ENCODE data around the gene RXRA. TPM values are rescaled to one million over a fixed set of nuclear protein-coding genes. Genes with fewer than 3 reads are reported as not detected.
A peak's percentile ranks its signal among the peaks of the same experiment; 100 is the strongest.

The RXRA gene
- total and polyA plus RNA-seq, 2 of the 13 experiments (the other 11 are each of a cell fraction or from before 2014, with no cell fraction given): 18.9 to 29.2 TPM

DNA sequence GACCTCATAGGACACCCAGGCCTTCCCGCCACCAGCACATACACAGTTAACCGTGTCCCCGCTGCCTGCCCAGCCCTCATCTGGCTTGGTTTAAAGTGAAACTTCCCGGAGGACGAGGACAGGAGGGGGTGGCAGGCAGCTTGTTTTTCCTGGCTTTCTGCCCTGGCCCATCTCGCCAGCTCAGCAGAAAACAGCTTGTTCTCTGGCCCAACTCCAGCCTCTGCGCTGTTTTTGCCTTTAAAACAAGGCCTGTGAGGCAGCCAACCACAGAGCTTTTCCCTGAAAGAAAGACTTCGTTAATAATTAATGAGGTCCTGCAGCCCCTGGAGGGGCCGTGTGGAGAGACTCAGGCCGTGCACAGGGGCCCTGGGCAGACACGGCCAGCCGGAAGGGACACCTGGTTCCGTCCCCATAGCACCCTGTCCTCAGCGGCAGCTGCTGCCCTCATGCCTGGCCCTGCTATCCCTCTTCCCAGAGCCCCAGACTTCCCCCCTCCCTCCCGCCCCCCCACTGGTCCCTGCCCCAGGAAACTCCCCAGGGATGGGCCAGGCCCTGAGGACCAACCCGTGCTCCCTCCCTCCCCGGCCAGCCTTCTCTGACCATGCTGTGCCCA lies 108.7 kb downstream of the RXRA start (continued):
- TF ChIP-seq MYNN (CRISPR knock-in tag; IDR thresholded peaks at IDR 0.05; ENCODE audit: low read depth) (no peak), THAP11 (CRISPR knock-in tag; IDR thresholded peaks at IDR 0.05) (peak; percentile 49; the same call in 1 of the 2 replicates), ZNF101 (CRISPR knock-in tag; IDR thresholded peaks at IDR 0.05; ENCODE audit: borderline replicate concordance, low read depth) (no peak), XBP1 (CRISPR knock-in tag; IDR thresholded peaks at IDR 0.05) (no peak), KLF6 (CRISPR knock-in tag; IDR thresholded peaks at IDR 0.05) (no peak), YY1 (IDR thresholded peaks at IDR 0.05; ENCODE audit: insufficient read depth, insufficient replicate concordance, low read depth, low read length) (peak; percentile 16), TEAD2 (CRISPR knock-in tag; IDR thresholded peaks at IDR 0.05) (no peak), ZNF44 (CRISPR knock-in tag; IDR thresholded peaks at IDR 0.05) (no peak), DNMT3B (CRISPR knock-in tag; conservative IDR thresholded peaks at IDR 0.05) (no peak), POGZ (CRISPR knock-in tag; IDR thresholded peaks at IDR 0.05) (no peak), ZNF605 (CRISPR knock-in tag; IDR thresholded peaks at IDR 0.05) (no peak), SIN3A (IDR thresholded peaks at IDR 0.05; ENCODE audit: borderline replicate concordance, low read depth, low read length) (no peak), ZNF234 (CRISPR knock-in tag; conservative IDR thresholded peaks at IDR 0.05) (no peak), MIXL1 (CRISPR knock-in tag; IDR thresholded peaks at IDR 0.05) (peak; percentile 51; the same call in 1 of the 2 replicates), ZBTB21 (CRISPR knock-in tag; IDR thresholded peaks at IDR 0.05) (no peak), SIN3B (IDR thresholded peaks at IDR 0.05; ENCODE audit: low read length) (no peak), MAFK (conservative IDR thresholded peaks at IDR 0.05 in 1 of 2, IDR thresholded peaks at IDR 0.05 in 1 of 2; ENCODE audit: low read length in 2 of 2) (peak; percentile 99 to 100), ZNF496 (CRISPR knock-in tag; IDR thresholded peaks at IDR 0.05; ENCODE audit: insufficient replicate concordance) (no peak), FOXJ3 (CRISPR knock-in tag; IDR thresholded peaks at IDR 0.05; ENCODE audit: borderline replicate concordance) (no peak), ZNF550 (CRISPR knock-in tag; IDR thresholded peaks at IDR 0.05; ENCODE audit: borderline replicate concordance) (no peak), PHB2 (IDR thresholded peaks at IDR 0.05; ENCODE audit: partially characterized antibody) (no peak), ZNF564 (CRISPR knock-in tag; IDR thresholded peaks at IDR 0.05) (no peak), NR3C1 (CRISPR knock-in tag; IDR thresholded peaks at IDR 0.05) (no peak), ZNF10 (CRISPR knock-in tag; IDR thresholded peaks at IDR 0.05; ENCODE audit: borderline replicate concordance, low read depth) (no peak)
- TF ChIP-seq, protein P1, sequence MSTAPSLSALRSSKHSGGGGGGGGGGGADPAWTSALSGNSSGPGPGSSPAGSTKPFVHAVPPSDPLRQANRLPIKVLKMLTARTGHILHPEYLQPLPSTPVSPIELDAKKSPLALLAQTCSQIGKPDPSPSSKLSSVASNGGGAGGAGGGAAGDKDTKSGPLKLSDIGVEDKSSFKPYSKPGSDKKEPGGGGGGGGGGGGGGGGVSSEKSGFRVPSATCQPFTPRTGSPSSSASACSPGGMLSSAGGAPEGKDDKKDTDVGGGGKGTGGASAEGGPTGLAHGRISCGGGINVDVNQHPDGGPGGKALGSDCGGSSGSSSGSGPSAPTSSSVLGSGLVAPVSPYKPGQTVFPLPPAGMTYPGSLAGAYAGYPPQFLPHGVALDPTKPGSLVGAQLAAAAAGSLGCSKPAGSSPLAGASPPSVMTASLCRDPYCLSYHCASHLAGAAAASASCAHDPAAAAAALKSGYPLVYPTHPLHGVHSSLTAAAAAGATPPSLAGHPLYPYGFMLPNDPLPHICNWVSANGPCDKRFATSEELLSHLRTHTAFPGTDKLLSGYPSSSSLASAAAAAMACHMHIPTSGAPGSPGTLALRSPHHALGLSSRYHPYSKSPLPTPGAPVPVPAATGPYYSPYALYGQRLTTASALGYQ (CRISPR knock-in tag; IDR thresholded peaks at IDR 0.05): no peak
- TF ChIP-seq, protein P2, sequence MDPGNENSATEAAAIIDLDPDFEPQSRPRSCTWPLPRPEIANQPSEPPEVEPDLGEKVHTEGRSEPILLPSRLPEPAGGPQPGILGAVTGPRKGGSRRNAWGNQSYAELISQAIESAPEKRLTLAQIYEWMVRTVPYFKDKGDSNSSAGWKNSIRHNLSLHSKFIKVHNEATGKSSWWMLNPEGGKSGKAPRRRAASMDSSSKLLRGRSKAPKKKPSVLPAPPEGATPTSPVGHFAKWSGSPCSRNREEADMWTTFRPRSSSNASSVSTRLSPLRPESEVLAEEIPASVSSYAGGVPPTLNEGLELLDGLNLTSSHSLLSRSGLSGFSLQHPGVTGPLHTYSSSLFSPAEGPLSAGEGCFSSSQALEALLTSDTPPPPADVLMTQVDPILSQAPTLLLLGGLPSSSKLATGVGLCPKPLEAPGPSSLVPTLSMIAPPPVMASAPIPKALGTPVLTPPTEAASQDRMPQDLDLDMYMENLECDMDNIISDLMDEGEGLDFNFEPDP (CRISPR knock-in tag; conservative IDR thresholded peaks at IDR 0.05): no peak
- TF ChIP-seq, protein P3, sequence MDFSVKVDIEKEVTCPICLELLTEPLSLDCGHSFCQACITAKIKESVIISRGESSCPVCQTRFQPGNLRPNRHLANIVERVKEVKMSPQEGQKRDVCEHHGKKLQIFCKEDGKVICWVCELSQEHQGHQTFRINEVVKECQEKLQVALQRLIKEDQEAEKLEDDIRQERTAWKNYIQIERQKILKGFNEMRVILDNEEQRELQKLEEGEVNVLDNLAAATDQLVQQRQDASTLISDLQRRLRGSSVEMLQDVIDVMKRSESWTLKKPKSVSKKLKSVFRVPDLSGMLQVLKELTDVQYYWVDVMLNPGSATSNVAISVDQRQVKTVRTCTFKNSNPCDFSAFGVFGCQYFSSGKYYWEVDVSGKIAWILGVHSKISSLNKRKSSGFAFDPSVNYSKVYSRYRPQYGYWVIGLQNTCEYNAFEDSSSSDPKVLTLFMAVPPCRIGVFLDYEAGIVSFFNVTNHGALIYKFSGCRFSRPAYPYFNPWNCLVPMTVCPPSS (IDR thresholded peaks at IDR 0.05): no peak
- TF ChIP-seq, protein P4, sequence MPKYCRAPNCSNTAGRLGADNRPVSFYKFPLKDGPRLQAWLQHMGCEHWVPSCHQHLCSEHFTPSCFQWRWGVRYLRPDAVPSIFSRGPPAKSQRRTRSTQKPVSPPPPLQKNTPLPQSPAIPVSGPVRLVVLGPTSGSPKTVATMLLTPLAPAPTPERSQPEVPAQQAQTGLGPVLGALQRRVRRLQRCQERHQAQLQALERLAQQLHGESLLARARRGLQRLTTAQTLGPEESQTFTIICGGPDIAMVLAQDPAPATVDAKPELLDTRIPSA (CRISPR knock-in tag; IDR thresholded peaks at IDR 0.05; ENCODE audit: borderline replicate concordance): no peak
